Activated CD8-positive, alpha-beta T cell treated with anti-CD3 and anti-CD28 coated beads, Interleukin-2, amount 10 ng/mL, durations not matched to agents 7 days and 5 days (primary cell): ENCODE data around the gene VASH1. TPM values are rescaled to one million over a fixed set of nuclear protein-coding genes. Genes with fewer than 3 reads are reported as not detected.
A peak's percentile ranks its signal among the peaks of the same experiment; 100 is the strongest.

Experiments
- ATAC-seq: fragments of 150-1000 bp; cut with Tn5 transposase; one replicate; pipeline ENCODE4 v1.10.0; 2021; ENCODE audit warnings: moderate library complexity
- CTCF ChIA-PET: fragments of 350-600 bp; sonication (Branson Sonifier 250); formaldehyde crosslinking; loops from one replicate; lab custom pipeline; 2021; ENCODE audit warnings: antibody characterized with exemption; lab: Charles Lee
- POLR2A ChIA-PET: fragments of 350-600 bp; sonication (Branson Sonifier 250); formaldehyde crosslinking; loops from one replicate; lab custom pipeline; 2021; ENCODE audit warnings: antibody characterized with exemption; lab: Charles Lee
- DNase-seq: peaks from one replicate; pipeline ENCODE4 v3.0.0-alpha.2; 2020
- H3K27ac Mint-ChIP-seq: one replicate; pipeline ENCODE4 v1.8.0; 2021; ENCODE audit warnings: mild to moderate bottlenecking, mixed read lengths
- H3K27me3 Mint-ChIP-seq: one replicate; pipeline ENCODE4 v1.8.0; 2021; ENCODE audit warnings: low read depth, mixed read lengths
- H3K36me3 Mint-ChIP-seq: one replicate; pipeline ENCODE4 v1.8.0; 2021; ENCODE audit warnings: low read depth, mixed read lengths
- H3K4me1 Mint-ChIP-seq: one replicate; pipeline ENCODE4 v1.8.0; 2021; ENCODE audit warnings: low read depth, mixed read lengths
- H3K4me3 Mint-ChIP-seq: one replicate; pipeline ENCODE4 v1.8.0; 2021; ENCODE audit warnings: mild to moderate bottlenecking, mixed read lengths
- H3K9me3 Mint-ChIP-seq: one replicate; pipeline ENCODE4 v1.8.0; 2022; ENCODE audit warnings: mixed read lengths; ENCODE audit not compliant: insufficient read depth
- total RNA-seq, 2 experiments: library from RNA; stranded (reverse); gene quantifications; one replicate each; pipeline ENCODE4 v1.2.3, GENCODE V29; 2021

Gene VASH1
- total RNA-seq, 2 experiments from 2014 or later, result 3.1 to 3.4 TPM

GRCh38 chr14:76765461-76765931 lies 4.2 kb downstream of the VASH1 start:
- Mint-ChIP-seq H3K27me3 (peaks cover 26% of the 10 kb centered on the region), H3K27ac (no peak overlapping the region), H3K4me3 (no peak overlapping the region), H3K36me3 (no peaks in the 10 kb centered on the region), H3K9me3 (no peaks in the 10 kb centered on the region), H3K4me1 (peaks cover 30% of the 10 kb centered on the region)
- POLR2A ChIA-PET, result no interaction called here
- CTCF ChIA-PET, result interaction anchor here (0.8 to 2.3 kb wide), 2 partner anchors 46 to 55 kb away, joined by 3 to 9 read pairs; partner anchors contain the start of gene ANGEL1
- ATAC-seq (no peak), DNase-seq (peak; percentile 15)

DNA sequence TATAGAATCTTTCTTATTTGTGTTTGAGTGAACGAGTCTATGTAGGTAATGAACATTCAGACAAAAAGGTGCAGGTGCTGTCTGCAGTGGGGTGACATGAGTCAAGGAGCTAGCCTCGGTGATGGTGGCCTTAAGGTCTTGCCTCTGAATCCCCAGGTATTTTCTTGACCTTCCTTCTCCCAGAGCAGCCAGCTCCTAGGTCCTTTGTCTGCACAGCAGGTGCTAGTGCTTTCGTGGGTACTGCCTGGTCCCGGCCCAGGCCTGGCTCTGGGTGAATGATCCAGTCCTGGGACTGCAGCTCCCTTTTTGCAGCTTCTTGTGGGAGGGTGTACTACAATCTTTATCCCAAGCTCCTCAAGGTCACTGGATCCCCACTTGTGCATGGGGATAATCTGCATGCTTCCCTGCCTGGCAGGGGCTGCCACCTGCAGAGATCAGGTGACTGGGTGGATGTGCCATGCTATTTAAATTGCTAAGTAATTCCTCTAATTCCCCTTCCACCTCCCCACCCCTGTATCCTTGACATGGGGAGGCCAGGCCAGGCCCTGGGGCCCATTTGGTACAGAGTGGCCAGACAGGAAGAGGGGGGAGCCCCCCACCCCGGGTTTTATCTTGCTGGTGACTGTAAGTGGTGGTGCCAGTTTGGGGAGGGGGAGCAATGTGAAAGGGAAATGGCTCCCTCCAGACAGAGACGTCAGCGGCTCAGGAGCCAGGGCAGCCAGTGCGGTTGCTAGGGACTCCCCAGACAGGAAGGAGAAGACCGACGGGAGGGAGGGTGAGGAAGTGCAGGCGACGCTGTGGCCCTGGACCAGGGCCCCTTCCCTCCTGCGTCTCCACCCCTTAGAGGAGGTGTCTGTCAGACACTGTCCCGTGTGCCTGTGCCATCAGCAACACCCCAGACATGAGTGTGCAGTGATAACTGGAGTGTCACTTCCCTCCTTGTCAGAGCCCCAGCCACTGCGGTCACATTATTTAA lies 6.7 kb downstream of the VASH1 start:
- ATAC-seq, result peak; percentile 97
- Mint-ChIP-seq H3K36me3 (no peaks in the 10 kb centered on the region), H3K27me3 (peaks cover 20% of the 10 kb centered on the region), H3K4me3 (peak overlapping the region; percentile 23), H3K4me1 (peaks cover 19% of the 10 kb centered on the region), H3K9me3 (no peaks in the 10 kb centered on the region), H3K27ac (peak overlapping the region; percentile 70)
- peak; percentile 73 for DNase-seq
- CTCF ChIA-PET, result interaction anchor here (0.7 to 2.8 kb wide), 5 partner anchors 9 to 58 kb away, joined by 3 to 17 read pairs (median 6); no protein-coding TSS in a partner anchor
- POLR2A ChIA-PET, result interaction anchor here (1.7 kb wide), 2 partner anchors 8 to 45 kb away, joined by 4 to 5 read pairs; partner anchors contain the start of gene ANGEL1

GRCh38 chr14:76768671-76769500 lies 7.6 kb downstream of the VASH1 start:
- Mint-ChIP-seq H3K27me3 (peaks cover 11% of the 10 kb centered on the region), H3K4me3 (peak overlapping the region; percentile 23), H3K4me1 (peaks cover 27% of the 10 kb centered on the region), H3K9me3 (no peaks in the 10 kb centered on the region), H3K27ac (peak overlapping the region; percentile 70), H3K36me3 (no peaks in the 10 kb centered on the region)
- ChIA-PET POLR2A (interaction anchor here (1.7 kb wide), 1 partner anchor 44 kb away, joined by 5 read pairs; the partner anchor contains the start of gene ANGEL1), CTCF (interaction anchor here (0.9 to 2.8 kb wide), 6 partner anchors 8 to 59 kb away, joined by 3 to 17 read pairs (median 8); no protein-coding TSS in a partner anchor)
- DNase-seq (peak; percentile 19), ATAC-seq (no peak)

DNA sequence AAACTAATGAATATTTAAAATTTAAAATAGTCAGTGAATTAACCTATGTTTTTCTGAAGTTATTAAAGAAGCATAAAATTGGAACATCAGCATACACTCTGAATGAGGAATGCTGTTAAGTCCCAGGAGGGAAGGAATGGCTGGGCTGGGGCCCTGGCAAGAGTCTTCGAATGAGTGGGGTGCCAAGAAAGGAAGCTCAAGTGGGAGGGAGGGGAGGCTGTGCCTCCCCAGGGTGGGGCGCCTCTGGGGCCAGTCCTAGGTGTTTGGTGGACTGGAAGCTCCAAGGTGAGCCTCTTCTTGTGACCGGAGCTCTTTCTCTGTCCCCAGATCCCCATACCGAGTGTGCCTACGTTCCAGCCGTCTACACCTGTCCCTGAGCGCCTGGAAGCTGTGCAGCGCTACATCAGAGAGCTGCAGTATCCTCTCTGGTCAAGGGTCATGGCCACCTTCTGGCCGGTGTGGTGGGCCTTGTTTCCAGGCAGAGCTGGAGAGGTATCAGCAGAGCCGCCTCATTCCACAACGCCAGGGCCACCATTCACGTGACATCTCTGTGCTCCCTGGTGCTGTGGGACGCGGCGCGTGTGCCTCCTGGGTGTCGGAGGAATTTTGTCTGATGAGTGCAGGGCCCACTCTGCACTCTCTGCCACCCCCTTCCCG lies 8.5 kb downstream of the VASH1 start:
- H3K27ac Mint-ChIP-seq, result no peak overlapping the region
- H3K4me3 Mint-ChIP-seq, result no peak overlapping the region
- DNase-seq, result peak; percentile 16
- H3K9me3 Mint-ChIP-seq, result no peaks in the 10 kb centered on the region
- ChIA-PET CTCF (interaction anchor here (0.9 to 2.6 kb wide), 5 partner anchors 7 to 59 kb away, joined by 3 to 12 read pairs (median 6); no protein-coding TSS in a partner anchor), POLR2A (no interaction called here)
- ATAC-seq, result no peak
- peaks cover 6% of the 10 kb centered on the region for H3K27me3 Mint-ChIP-seq
- peaks cover 27% of the 10 kb centered on the region for H3K4me1 Mint-ChIP-seq
- H3K36me3 Mint-ChIP-seq, result no peaks in the 10 kb centered on the region

DNA sequence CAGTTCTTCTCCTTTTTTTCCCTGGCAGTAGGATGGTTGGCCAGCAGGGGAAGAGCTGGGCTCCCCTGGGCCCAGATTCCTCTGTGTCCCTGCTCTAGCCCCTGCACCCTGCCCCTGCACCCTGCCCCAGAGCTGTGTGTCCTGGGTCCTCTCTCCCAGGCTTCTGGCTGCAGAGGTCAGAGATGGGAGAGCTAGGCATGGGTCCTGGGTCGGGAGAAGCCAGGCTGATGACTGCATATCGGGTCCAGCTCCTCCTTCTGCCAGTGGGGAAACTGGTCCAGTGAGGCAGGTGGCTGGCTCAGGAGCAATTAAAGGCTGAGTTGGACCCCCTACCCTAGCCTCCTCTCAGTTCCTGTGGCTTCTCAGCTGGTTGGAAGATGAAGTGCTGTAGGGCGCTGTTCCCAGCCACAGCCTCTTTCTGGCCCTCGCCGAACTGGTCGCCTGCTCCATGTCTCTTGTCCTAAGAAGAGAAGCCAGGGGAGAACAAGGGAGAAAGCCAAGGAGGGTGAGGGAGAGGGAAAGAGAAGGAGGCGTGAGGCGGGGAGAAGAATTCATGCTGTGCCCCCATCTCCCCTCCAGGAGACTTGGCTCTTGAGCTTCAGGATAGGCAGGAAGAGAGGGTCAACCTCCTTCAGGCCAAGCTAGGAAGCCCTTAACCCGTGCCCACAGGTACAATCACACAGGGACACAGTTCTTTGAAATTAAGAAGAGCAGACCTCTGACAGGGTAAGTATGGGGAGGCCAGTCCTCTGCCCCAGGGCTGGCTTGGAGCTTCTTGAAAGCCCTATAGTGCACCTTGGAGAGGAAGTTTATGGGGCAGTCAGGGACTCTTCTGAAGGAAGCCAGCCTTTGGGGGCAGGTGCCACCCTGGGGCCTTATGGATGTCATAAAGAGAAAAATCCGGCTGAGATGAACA lies 9.5 kb downstream of the VASH1 start:
- Mint-ChIP-seq H3K36me3 (no peaks in the 10 kb centered on the region), H3K9me3 (no peaks in the 10 kb centered on the region), H3K4me3 (no peak overlapping the region), H3K27me3 (peaks cover 2% of the 10 kb centered on the region), H3K27ac (no peak overlapping the region), H3K4me1 (peaks cover 27% of the 10 kb centered on the region)
- peak; percentile 18 for DNase-seq
- POLR2A ChIA-PET, result interaction anchor here (0.6 to 1.4 kb wide), 3 partner anchors 9 to 12 kb away, joined by 3 to 5 read pairs (median 3); no protein-coding TSS in a partner anchor
- CTCF ChIA-PET, result interaction anchor here (0.8 to 2.6 kb wide), 3 partner anchors 13 to 60 kb away, joined by 3 to 12 read pairs (median 7); no protein-coding TSS in a partner anchor
- no peak for ATAC-seq

GRCh38 chr14:76771437-76771980 lies 10.2 kb downstream of the VASH1 start:
- CTCF ChIA-PET, result interaction anchor here (0.8 to 2.6 kb wide), 4 partner anchors 11 to 61 kb away, joined by 3 to 12 read pairs (median 5); no protein-coding TSS in a partner anchor
- H3K9me3 Mint-ChIP-seq, result no peaks in the 10 kb centered on the region

DNA sequence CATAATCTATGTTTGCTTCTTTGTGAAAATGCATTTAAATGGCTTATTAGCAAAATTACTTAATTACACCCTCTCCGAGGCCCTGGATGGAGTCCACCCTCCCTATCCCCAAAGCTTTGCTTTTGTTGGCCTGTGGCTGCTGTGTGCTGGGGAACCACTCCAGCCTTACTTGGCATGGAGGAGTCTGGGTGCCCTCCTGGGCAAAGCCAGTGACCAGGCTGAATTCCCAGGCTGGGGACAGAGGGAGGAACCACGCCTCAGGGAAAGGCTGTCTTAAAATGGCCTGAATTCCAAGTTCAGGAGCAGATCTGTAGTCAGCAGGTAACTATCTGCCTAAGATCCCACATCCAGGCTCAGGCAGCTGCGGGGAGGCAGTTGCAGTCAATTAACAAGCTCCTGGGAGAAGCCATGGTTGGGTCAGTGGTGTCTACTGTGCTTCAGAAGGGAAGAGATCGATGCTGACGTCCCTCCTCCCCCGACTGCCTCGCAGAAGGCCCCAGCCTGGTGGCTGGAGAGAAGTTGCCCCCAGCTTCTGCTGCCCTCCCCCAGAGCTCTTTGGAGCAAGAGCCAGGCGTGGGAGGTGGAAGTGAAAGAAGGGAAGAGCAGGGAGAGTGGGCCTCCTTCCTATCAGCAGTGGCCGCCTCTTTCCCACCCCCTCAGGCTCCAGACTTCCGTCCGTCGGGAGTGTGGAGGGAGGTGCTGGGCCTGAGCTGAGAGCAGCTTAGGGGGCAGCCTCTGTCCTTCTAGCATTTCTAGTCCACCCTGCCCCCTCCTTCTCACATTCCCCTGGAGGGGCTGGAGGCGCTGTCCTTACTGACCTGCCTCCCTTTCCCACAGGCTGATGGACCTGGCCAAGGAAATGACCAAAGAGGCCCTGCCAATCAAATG lies 11.3 kb downstream of the VASH1 start:
- ChIA-PET POLR2A (no interaction called here), CTCF (interaction anchor here (1.0 kb wide), 1 partner anchor 10 kb away, joined by 3 read pairs; no protein-coding TSS in a partner anchor)
- no peaks in the 10 kb centered on the region for H3K36me3 Mint-ChIP-seq
- ATAC-seq, result no peak
- DNase-seq, result no peak
- H3K27me3 Mint-ChIP-seq, result peaks cover 2% of the 10 kb centered on the region
- H3K27ac Mint-ChIP-seq, result no peak overlapping the region
- no peaks in the 10 kb centered on the region for H3K9me3 Mint-ChIP-seq
- peaks cover 28% of the 10 kb centered on the region for H3K4me1 Mint-ChIP-seq
- H3K4me3 Mint-ChIP-seq, result no peak overlapping the region

More at GRCh38 chr14:76771437-76771980, 10.2 kb downstream of the VASH1 start:
- POLR2A ChIA-PET, result interaction anchor here (1.3 to 1.4 kb wide), 2 partner anchors 10 to 11 kb away, joined by 3 to 5 read pairs; no protein-coding TSS in a partner anchor
- Mint-ChIP-seq H3K27me3 (peaks cover 2% of the 10 kb centered on the region), H3K4me1 (peaks cover 27% of the 10 kb centered on the region), H3K4me3 (no peak overlapping the region), H3K27ac (no peak overlapping the region), H3K36me3 (no peaks in the 10 kb centered on the region)
- no peak for ATAC-seq
- peak; percentile 16 for DNase-seq

- POLR2A ChIA-PET, result no interaction called here
- CTCF ChIA-PET, result interaction anchor here (1.2 kb wide), 1 partner anchor 11 kb away, joined by 5 read pairs; no protein-coding TSS in a partner anchor
- DNase-seq, result peak; percentile 22
- Mint-ChIP-seq H3K36me3 (no peaks in the 10 kb centered on the region), H3K27ac (no peak overlapping the region), H3K27me3 (peaks cover 2% of the 10 kb centered on the region), H3K4me3 (no peak overlapping the region), H3K4me1 (peaks cover 28% of the 10 kb centered on the region), H3K9me3 (no peaks in the 10 kb centered on the region)
- ATAC-seq, result no peak
Observed at GRCh38 chr14:76773188-76773885, 12.1 kb downstream of the VASH1 start.
